DND-41 (cell line): ENCODE measurements around the gene TOMM6.

Experiments used
- ATAC-seq: fragments of 200-7000 bp; cut with Tn5 transposase; 3 replicates; pipeline ENCODE4 v1.9.1; 2021; ENCODE audit warnings: low read depth; ENCODE audit not compliant: insufficient read depth
- DNase-seq: peaks from one replicate; pipeline ENCODE4 v3.0.0-alpha.2; 2020
- H2AFZ ChIP-seq: 2 replicates; pipeline ENCODE4 v1.6.0; 2012; ENCODE audit warnings: low read depth, low read length
- H3K27ac ChIP-seq: 2 replicates; pipeline ENCODE4 v1.5.1; 2012; ENCODE audit warnings: low read length, inconsistent platforms
- H3K27me3 ChIP-seq: fragments of 200-600 bp; sonication (generic); 2 replicates; pipeline ENCODE4 v1.6.0; 2012; ENCODE audit warnings: low read length, mild to moderate bottlenecking, inconsistent platforms; ENCODE audit not compliant: insufficient read depth, poor library complexity
- H3K36me3 ChIP-seq: 2 replicates; pipeline ENCODE4 v1.5.1; 2012; ENCODE audit warnings: low read length, inconsistent platforms; ENCODE audit not compliant: insufficient read depth
- H3K4me1 ChIP-seq: 2 replicates; pipeline ENCODE4 v1.5.1; 2012; ENCODE audit warnings: mild to moderate bottlenecking, low read length; ENCODE audit not compliant: insufficient read depth
- H3K4me2 ChIP-seq: 2 replicates; pipeline ENCODE4 v1.6.0; 2012; ENCODE audit warnings: mild to moderate bottlenecking, moderate library complexity, low read length, inconsistent platforms; ENCODE audit not compliant: insufficient read depth
- H3K4me3 ChIP-seq, 2 experiments: fragments of 200-600 bp in 1 of 2; shearing (Covaris generic) in 1 of 2; 2 replicates each; pipeline ENCODE4 v1.5.1; 2012 to 2016; ENCODE audit warnings: inconsistent platforms in 2 of 2, low read length in 2 of 2, mild to moderate bottlenecking in 2 of 2, low read depth in 1 of 2, moderate library complexity in 1 of 2
- H3K79me2 ChIP-seq: 2 replicates; pipeline ENCODE4 v1.6.0; 2012; ENCODE audit warnings: low read length, inconsistent platforms; ENCODE audit not compliant: insufficient read depth
- H3K9ac ChIP-seq: 2 replicates; pipeline ENCODE4 v1.6.0; 2012; ENCODE audit warnings: low read depth, mild to moderate bottlenecking, inconsistent platforms, low read length, moderate library complexity
- H3K9me3 ChIP-seq: 2 replicates; pipeline ENCODE4 v1.5.1; 2012; ENCODE audit warnings: low read length, moderate library complexity, mild to moderate bottlenecking, inconsistent platforms; ENCODE audit not compliant: insufficient read depth, severe bottlenecking
- H4K20me1 ChIP-seq: 2 replicates; pipeline ENCODE4 v1.6.0; 2012; ENCODE audit warnings: low read length; ENCODE audit not compliant: insufficient read depth
- CTCF ChIP-seq: IDR thresholded peaks from 2 replicates; pipeline ENCODE4 v1.5.1; 2012; ENCODE audit warnings: borderline replicate concordance, low read length, moderate library complexity, mild to moderate bottlenecking; ENCODE audit not compliant: poor library complexity, severe bottlenecking; ENCODE audit errors: extremely low read depth
- EZH2 ChIP-seq: IDR thresholded peaks from 3 replicates; pipeline ENCODE4 v1.6.1; 2012; ENCODE audit warnings: borderline replicate concordance, low read depth, mild to moderate bottlenecking, moderate library complexity, low read length, inconsistent platforms; ENCODE audit not compliant: severe bottlenecking

Gene TOMM6

GRCh38 chr6:41785689-41786450, 1.6 kb upstream of the TOMM6 start:
- ATAC-seq (no peak; the same call in 1 of the 3 replicates), DNase-seq (no peak)
- Histone ChIP-seq H4K20me1 (peaks cover 8% of the 10 kb centered on the region; the same call in 1 of the 2 replicates), H3K9ac (peak overlapping the region; percentile 79), H3K4me1 (peaks cover 40% of the 10 kb centered on the region), H3K36me3 (peaks cover 21% of the 10 kb centered on the region), H3K27me3 (peaks cover 2% of the 10 kb centered on the region), H3K4me2 (peak overlapping the region; percentile 90), H3K79me2 (peaks cover 42% of the 10 kb centered on the region), H2AFZ (peak overlapping the region; percentile 67), H3K27ac (peak overlapping the region; percentile 50), H3K9me3 (no peaks in the 10 kb centered on the region), H3K4me3 (peak overlapping the region; percentile 85 to 99; a peak in 3 of 4 replicates)
- TF ChIP-seq CTCF (no peak), EZH2 (no peak)

- Histone ChIP-seq H3K27ac (peak overlapping the region; percentile 90), H2AFZ (peak overlapping the region; percentile 67), H3K9me3 (no peaks in the 10 kb centered on the region), H4K20me1 (peaks cover 8% of the 10 kb centered on the region; the same call in 1 of the 2 replicates), H3K9ac (peak overlapping the region; percentile 79), H3K36me3 (peaks cover 28% of the 10 kb centered on the region), H3K79me2 (peaks cover 42% of the 10 kb centered on the region), H3K27me3 (no peaks in the 10 kb centered on the region), H3K4me1 (peaks cover 32% of the 10 kb centered on the region), H3K4me3 (peak overlapping the region; percentile 85 to 99), H3K4me2 (peak overlapping the region; percentile 90)
- ATAC-seq (peak; percentile 80), DNase-seq (peak; percentile 88)
- TF ChIP-seq EZH2 = no peak
- peak; percentile 85 for TF ChIP-seq CTCF
These were observed 859 bp upstream of the TOMM6 start for GRCh38 chr6:41786451-41787218.

GRCh38 chr6:41789390-41789724, 1.9 kb downstream of the TOMM6 start:
- Histone ChIP-seq H3K27ac (no peak overlapping the region), H3K4me1 (peaks cover 32% of the 10 kb centered on the region), H3K4me2 (peak overlapping the region; percentile 90), H3K36me3 (peaks cover 45% of the 10 kb centered on the region), H3K27me3 (no peaks in the 10 kb centered on the region), H3K9me3 (no peaks in the 10 kb centered on the region), H4K20me1 (peaks cover 8% of the 10 kb centered on the region; the same call in 1 of the 2 replicates), H3K79me2 (peaks cover 42% of the 10 kb centered on the region), H3K9ac (no peak overlapping the region), H3K4me3 (peak overlapping the region in 1 of 2 experiments; percentile 85; a peak in 1 of 4 replicates), H2AFZ (no peak overlapping the region)
- DNase-seq = no peak
- no peak for ATAC-seq
- TF ChIP-seq CTCF (no peak), EZH2 (no peak)
